A549 (cell line): ENCODE data around the gene SBF2. TPM values are rescaled to one million over a fixed set of nuclear protein-coding genes. Genes with fewer than 3 reads are reported as not detected.

ENCODE experiments used
- ATAC-seq, 2 experiments: fragments of 200-7000 bp in 1 of 2; fragments of >200 bp in 1 of 2; cut with Nextera tagmentation in 1 of 2; cut with Tn5 transposase in 1 of 2; 3 replicates each; pipeline versions ENCODE4 v1.8.0 to v1.9.1; 2018 to 2020; ENCODE audit warnings: mild to moderate bottlenecking in 1 of 2, moderate library complexity in 1 of 2
- CTCF ChIA-PET: fragments of 300-600 bp; sonication (Branson Sonifier 250); formaldehyde crosslinking; extraction: SDS; loops from one replicate; lab custom pipeline; 2021; ENCODE audit warnings: antibody characterized with exemption, inconsistent platforms; lab: Yijun Ruan, JAX
- POLR2A ChIA-PET: fragments of 350-600 bp; formaldehyde crosslinking; extraction: SDS; loops from one replicate; lab custom pipeline; 2021; ENCODE audit warnings: antibody characterized with exemption, inconsistent platforms; lab: Yijun Ruan, JAX
- DNase-seq, 2 experiments: peaks; one replicate each; pipeline versions ENCODE4 v3.0.0 to v3.0.0-alpha.2; 2011 to 2016; ENCODE audit warnings: low read depth in 1 of 2, low spot score in 1 of 2
- FAIRE-seq: peaks from 2 replicates; lab custom pipeline; 2011; peaks lifted over from hg19 to GRCh38; lab: Jason Lieb, UNC
- H3K27ac ChIP-seq, 2 experiments: fragments of >200 bp; sonication (Bioruptor Twin); formaldehyde crosslinking; 3 replicates each; pipeline ENCODE4 v1.5.1; 2016 to 2017
- H3K4me1 ChIP-seq: fragments of >200 bp; sonication (Bioruptor Twin); formaldehyde crosslinking; 3 replicates; pipeline ENCODE4 v1.6.1; 2016
- H3K4me2 ChIP-seq: fragments of >200 bp; sonication (Bioruptor Twin); formaldehyde crosslinking; 3 replicates; pipeline ENCODE4 v1.6.1; 2016
- H3K4me3 ChIP-seq: fragments of >200 bp; sonication (Bioruptor Twin); formaldehyde crosslinking; 3 replicates; pipeline ENCODE4 v1.5.1; 2016
- H3K9me3 ChIP-seq: fragments of >200 bp; sonication (Bioruptor Twin); formaldehyde crosslinking; 3 replicates; pipeline ENCODE4 v1.6.1; 2016
- CBX2 ChIP-seq: fragments of 200-600 bp; sonication (generic); IDR thresholded peaks from 2 replicates; pipeline ENCODE4 v1.6.1; 2016; ENCODE audit warnings: low read depth, mild to moderate bottlenecking, borderline replicate concordance
- CEBPB ChIP-seq, 2 experiments: fragments of >200 bp in 1 of 2; sonication (Bioruptor Twin) in 1 of 2; formaldehyde crosslinking in 1 of 2; IDR thresholded peaks; 2 replicates each; pipeline ENCODE4 v1.6.1; 2012 to 2016
- CHD4 ChIP-seq: fragments of 200-600 bp; sonication (generic); IDR thresholded peaks from 2 replicates; pipeline ENCODE4 v1.6.1; 2016; ENCODE audit warnings: antibody characterized with exemption, mild to moderate bottlenecking, borderline replicate concordance
- EP300 ChIP-seq, 2 experiments: fragments of >200 bp; sonication (Bioruptor Twin); formaldehyde crosslinking; IDR thresholded peaks; 2 replicates in 1 of 2; 3 replicates in 1 of 2; pipeline ENCODE4 v1.6.1; 2016 to 2017
- ESRRA ChIP-seq: fragments of 150-350 bp; IDR thresholded peaks from 2 replicates; pipeline ENCODE4 v1.6.1; 2014; ENCODE audit warnings: mild to moderate bottlenecking, low read length, borderline replicate concordance
- GATA3 ChIP-seq: IDR thresholded peaks from 2 replicates; pipeline ENCODE4 v1.6.1; 2012; ENCODE audit warnings: borderline replicate concordance
- HES2 ChIP-seq: fragments of >200 bp; sonication (Bioruptor Twin); formaldehyde crosslinking; IDR thresholded peaks from 2 replicates; pipeline ENCODE4 v1.6.1; 2016
- HEYL ChIP-seq: fragments of 250-450 bp; sonication (Bioruptor Pico); IDR thresholded peaks from 2 replicates; pipeline ENCODE4 v1.8.0; 2021; ENCODE audit warnings: mild to moderate bottlenecking, moderate library complexity
- HMGXB4 ChIP-seq: fragments of 250-450 bp; sonication (Bioruptor Pico); IDR thresholded peaks from 2 replicates; pipeline ENCODE4 v1.5.0; 2021; ENCODE audit warnings: mild to moderate bottlenecking, moderate library complexity, borderline replicate concordance
- HOXA7 ChIP-seq: fragments of 250-450 bp; sonication (Bioruptor Pico); IDR thresholded peaks from 2 replicates; pipeline ENCODE4 v1.5.0; 2020; ENCODE audit warnings: mild to moderate bottlenecking, moderate library complexity
- HOXB13 ChIP-seq: fragments of 250-450 bp; sonication (Bioruptor Pico); IDR thresholded peaks from 2 replicates; pipeline ENCODE4 v1.5.0; 2020; ENCODE audit warnings: low read depth, mild to moderate bottlenecking, moderate library complexity
- HOXB5 ChIP-seq: fragments of 250-450 bp; sonication (Bioruptor Pico); IDR thresholded peaks from 2 replicates; pipeline ENCODE4 v1.5.0; 2020; ENCODE audit warnings: mild to moderate bottlenecking, moderate library complexity
- JUN ChIP-seq, 2 experiments: fragments of >200 bp; sonication (Bioruptor Twin); formaldehyde crosslinking; IDR thresholded peaks; 2 replicates in 1 of 2; 3 replicates in 1 of 2; pipeline ENCODE4 v1.6.1; 2016 to 2017
- MAX ChIP-seq: IDR thresholded peaks from 2 replicates; pipeline ENCODE4 v1.6.1; 2012
- MAZ ChIP-seq: fragments of 150-350 bp; IDR thresholded peaks from 2 replicates; pipeline ENCODE4 v1.6.1; 2014; ENCODE audit warnings: antibody characterized with exemption, low read depth, low read length, borderline replicate concordance
- MYC ChIP-seq: IDR thresholded peaks from 2 replicates; pipeline ENCODE4 v1.6.1; 2012; ENCODE audit warnings: mild to moderate bottlenecking, inconsistent platforms, low read length, improper control_type of control experiment, borderline replicate concordance
- NFE2L2 ChIP-seq: fragments of 150-350 bp; conservative IDR thresholded peaks from 2 replicates; pipeline ENCODE4 v1.6.1; 2014; ENCODE audit warnings: low read length
- PBX3 ChIP-seq: IDR thresholded peaks from 2 replicates; pipeline ENCODE4 v1.6.1; 2012
- PHF8 ChIP-seq: fragments of 200-600 bp; sonication (generic); IDR thresholded peaks from 2 replicates; pipeline ENCODE4 v1.6.1; 2016; ENCODE audit warnings: low read depth, mild to moderate bottlenecking, antibody characterized with exemption, moderate library complexity, borderline replicate concordance
- POLR2A ChIP-seq: IDR thresholded peaks from 2 replicates; pipeline ENCODE4 v1.6.1; 2012; ENCODE audit warnings: mild to moderate bottlenecking, low read length
- POLR2AphosphoS2 ChIP-seq: conservative IDR thresholded peaks from 2 replicates; pipeline ENCODE4 v1.6.1; 2012; ENCODE audit warnings: low read length, improper control_type of control experiment, inconsistent platforms
- RAD21 ChIP-seq, 2 experiments: fragments of >200 bp in 1 of 2; sonication (Bioruptor Twin) in 1 of 2; formaldehyde crosslinking in 1 of 2; IDR thresholded peaks in 1 of 2; conservative IDR thresholded peaks in 1 of 2; 2 replicates in 1 of 2; 3 replicates in 1 of 2; pipeline ENCODE4 v1.6.1; 2012 to 2018; ENCODE audit warnings: inconsistent platforms in 1 of 2
- RARB ChIP-seq: fragments of 250-450 bp; sonication (Bioruptor Pico); IDR thresholded peaks from 2 replicates; pipeline ENCODE4 v1.8.0; 2021; ENCODE audit warnings: mild to moderate bottlenecking, moderate library complexity
- SMC3 ChIP-seq: fragments of >200 bp; sonication (Bioruptor Twin); formaldehyde crosslinking; IDR thresholded peaks from 3 replicates; pipeline ENCODE4 v1.6.1; 2018; ENCODE audit warnings: inconsistent platforms
- TP53 ChIP-seq: fragments of 250-450 bp; sonication (Bioruptor Pico); IDR thresholded peaks from 2 replicates; pipeline ENCODE4 v1.5.0; 2021; ENCODE audit warnings: mild to moderate bottlenecking, moderate library complexity
- ZC3H11A ChIP-seq: fragments of 450-650 bp; IDR thresholded peaks from 2 replicates; pipeline ENCODE4 v1.6.1; 2014; ENCODE audit warnings: antibody characterized with exemption, mild to moderate bottlenecking
- ZNF302 ChIP-seq: fragments of 250-450 bp; sonication (Bioruptor Pico); IDR thresholded peaks from 2 replicates; pipeline ENCODE4 v1.9.0; 2021; ENCODE audit warnings: inconsistent platforms, mild to moderate bottlenecking, moderate library complexity
- ZSCAN20 ChIP-seq: fragments of 250-450 bp; sonication (Bioruptor Pico); IDR thresholded peaks from 2 replicates; pipeline ENCODE4 v1.8.0; 2022; ENCODE audit warnings: mild to moderate bottlenecking, moderate library complexity
- WGBS: methylation state at CpG from one replicate; pipeline ENCODE4 v1.1.6; 2017; ENCODE audit errors: missing lambda C conversion rate; 5-methylcytosine and 5-hydroxymethylcytosine counted together
- polyA plus RNA-seq, 4 experiments: library from polyadenylated mRNA; depleted of rRNA in 3 of 4; stranded (reverse); fragments of >200 nt; fragmentation: RNase III in 1 of 4; extraction: RNeasy Plus Mini Kit Qiagen cat#74134 plus additional on column Dnase treatment in 1 of 4; gene quantifications; 2 replicates in 3 of 4; 3 replicates in 1 of 4; pipeline ENCODE4 v1.2.3, GENCODE V29; 2011 to 2017

SBF2 gene
- polyA plus RNA-seq, 2 of the 4 experiments (the other 2 are of a cell fraction): 11.1 to 49.6 TPM

GRCh38 chr11:10283991-10284390 lies 10.0 kb downstream of the SBF2 start:
- Histone ChIP-seq H3K27ac (no peak overlapping the region), H3K4me3 (no peak overlapping the region), H3K4me1 (peaks cover 21% of the 10 kb centered on the region), H3K9me3 (no peaks in the 10 kb centered on the region), H3K4me2 (no peak overlapping the region)
- DNase-seq (no peak), FAIRE-seq (no peak), ATAC-seq (no peak)
- POLR2A ChIA-PET: no interaction called here
- TF ChIP-seq MAX (no peak), NFE2L2 (no peak), RAD21 (conservative IDR thresholded peaks at IDR 0.05 in 1 of 2, IDR thresholded peaks at IDR 0.05 in 1 of 2) (no peak), HOXB13 (CRISPR knock-in tag) (no peak), JUN (IDR thresholded peaks at IDR 0.05) (no peak), RARB (no peak), PHF8 (no peak), MAZ (no peak), POLR2A (no peak), ESRRA (no peak), HOXA7 (no peak)
- CTCF ChIA-PET: interaction anchor here (1.2 to 3.0 kb wide), 5 partner anchors 20 to 550 kb away, joined by 3 to 8 read pairs (median 3); no protein-coding TSS in a partner anchor
- 84% methylated on average over 1 of the region's 1 CpG for WGBS

- no peak for ATAC-seq
Observed at GRCh38 chr11:10282117-10282516, 11.9 kb downstream of the SBF2 start.

GRCh38 chr11:10275714-10276113 lies 18.3 kb downstream of the SBF2 start:
- H3K4me2 ChIP-seq: no peak overlapping the region
- TF ChIP-seq GATA3 (no peak), POLR2AphosphoS2 (no peak), MYC (no peak), TP53 (CRISPR knock-in tag) (no peak), CEBPB (IDR thresholded peaks at IDR 0.05) (no peak), HMGXB4 (CRISPR knock-in tag) (no peak), PBX3 (no peak)
- DNase-seq (no peak), FAIRE-seq (no peak), ATAC-seq (no peak)
- POLR2A ChIA-PET: no interaction called here
- no peak overlapping the region for H3K4me3 ChIP-seq
- no peaks in the 10 kb centered on the region for H3K9me3 ChIP-seq
- H3K4me1 ChIP-seq: peaks cover 27% of the 10 kb centered on the region
- CTCF ChIA-PET: no interaction called here
- H3K27ac ChIP-seq: no peak overlapping the region

More at GRCh38 chr11:10282117-10282516, 11.9 kb downstream of the SBF2 start:
- no peaks in the 10 kb centered on the region for H3K9me3 ChIP-seq
- H3K4me3 ChIP-seq: no peak overlapping the region
- H3K27ac ChIP-seq: no peak overlapping the region
- DNase-seq (no peak), FAIRE-seq (no peak)
- no peak for TF ChIP-seq ZNF302 (CRISPR knock-in tag)
- TF ChIP-seq HEYL (CRISPR knock-in tag): no peak
- no peak for TF ChIP-seq ZSCAN20 (CRISPR knock-in tag)
- no peak for TF ChIP-seq SMC3
- no peak for TF ChIP-seq HES2
- TF ChIP-seq HOXB5 (CRISPR knock-in tag): no peak
- no peak for TF ChIP-seq GATA3
- TF ChIP-seq NFE2L2: no peak
- no peak for TF ChIP-seq ZC3H11A
- no peak for TF ChIP-seq CHD4
- no peak for TF ChIP-seq EP300 (IDR thresholded peaks at IDR 0.05)
- TF ChIP-seq CBX2: no peak
- no peak for TF ChIP-seq POLR2AphosphoS2
- no peak for TF ChIP-seq RAD21 (conservative IDR thresholded peaks at IDR 0.05 in 1 of 2, IDR thresholded peaks at IDR 0.05 in 1 of 2)
- CTCF ChIA-PET: interaction anchor here (1.8 to 3.0 kb wide), 2 partner anchors 70 to 524 kb away, joined by 4 to 8 read pairs; no protein-coding TSS in a partner anchor
- no peak overlapping the region for H3K4me2 ChIP-seq
- peaks cover 19% of the 10 kb centered on the region for H3K4me1 ChIP-seq
- POLR2A ChIA-PET: no interaction called here
